Chondrocyte (in vitro differentiated cells): ENCODE measurements around the gene ST7L. TPM values are rescaled to one million over a fixed set of nuclear protein-coding genes. Genes with fewer than 3 reads are reported as not detected.

Experiments used
- DNase-seq: peaks from one replicate; pipeline ENCODE4 v3.0.0; 2021; ENCODE audit warnings: mixed read lengths, low spot score
- H3K27ac Mint-ChIP-seq: one replicate; pipeline ENCODE4 v1.8.0; 2021; ENCODE audit warnings: mild to moderate bottlenecking, moderate library complexity, mixed read lengths; ENCODE audit not compliant: unreplicated experiment
- H3K27me3 Mint-ChIP-seq: 2 replicates; pipeline ENCODE4 v1.8.0; 2021; ENCODE audit warnings: low read depth, mixed read lengths
- H3K36me3 Mint-ChIP-seq: 2 replicates; pipeline ENCODE4 v1.8.0; 2021; ENCODE audit warnings: low read depth, mixed read lengths
- H3K4me1 Mint-ChIP-seq: 2 replicates; pipeline ENCODE4 v1.8.0; 2021; ENCODE audit warnings: low read depth, mild to moderate bottlenecking, mixed read lengths
- H3K4me3 Mint-ChIP-seq: one replicate; pipeline ENCODE4 v1.8.0; 2021; ENCODE audit warnings: mild to moderate bottlenecking, moderate library complexity, mixed read lengths; ENCODE audit not compliant: unreplicated experiment
- H3K9me3 Mint-ChIP-seq: 2 replicates; pipeline ENCODE4 v1.8.0; 2021; ENCODE audit warnings: low read depth, mixed read lengths
- total RNA-seq: library from RNA; stranded (reverse); gene quantifications from 3 replicates; pipeline ENCODE4 v1.2.1, GENCODE V29; 2021
- TF ChIP-seq, protein P1 (sequence below): fragments of 200-600 bp; sonication (generic); IDR thresholded peaks from 2 replicates; pipeline ENCODE4 v1.5.0; 2021; ENCODE audit warnings: antibody characterized with exemption, mild to moderate bottlenecking, moderate library complexity

The ST7L gene
- total RNA-seq, 1 donor from 2014 or later: 14.4 TPM

DNA sequence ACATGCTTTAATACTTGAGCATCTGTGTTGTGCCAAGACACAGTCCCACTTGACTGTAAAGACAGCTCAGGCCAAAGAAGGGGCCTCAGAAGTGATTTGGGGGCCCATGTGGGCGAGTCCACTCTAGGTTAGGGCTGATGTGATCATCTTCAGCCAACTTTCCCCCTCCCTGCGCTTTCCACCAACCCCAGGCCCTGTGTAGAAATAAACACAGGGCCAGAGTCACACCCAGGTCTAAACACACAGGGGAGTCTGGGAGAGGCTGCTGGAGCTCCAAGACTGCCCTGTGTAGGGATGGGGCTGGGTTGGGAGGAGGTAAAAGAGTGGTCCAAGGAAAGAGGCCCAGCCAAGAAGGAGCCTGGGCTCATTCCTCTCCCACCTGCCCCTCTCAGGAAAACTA, 112.6 kb downstream of the ST7L start:
- Mint-ChIP-seq H3K27me3 (peaks cover 11% of the 10 kb centered on the region), H3K4me1 (peaks cover 20% of the 10 kb centered on the region), H3K9me3 (no peaks in the 10 kb centered on the region), H3K4me3 (no peak overlapping the region), H3K36me3 (no peaks in the 10 kb centered on the region), H3K27ac (no peak overlapping the region)
- DNase-seq: no peak
- TF ChIP-seq, protein P1, sequence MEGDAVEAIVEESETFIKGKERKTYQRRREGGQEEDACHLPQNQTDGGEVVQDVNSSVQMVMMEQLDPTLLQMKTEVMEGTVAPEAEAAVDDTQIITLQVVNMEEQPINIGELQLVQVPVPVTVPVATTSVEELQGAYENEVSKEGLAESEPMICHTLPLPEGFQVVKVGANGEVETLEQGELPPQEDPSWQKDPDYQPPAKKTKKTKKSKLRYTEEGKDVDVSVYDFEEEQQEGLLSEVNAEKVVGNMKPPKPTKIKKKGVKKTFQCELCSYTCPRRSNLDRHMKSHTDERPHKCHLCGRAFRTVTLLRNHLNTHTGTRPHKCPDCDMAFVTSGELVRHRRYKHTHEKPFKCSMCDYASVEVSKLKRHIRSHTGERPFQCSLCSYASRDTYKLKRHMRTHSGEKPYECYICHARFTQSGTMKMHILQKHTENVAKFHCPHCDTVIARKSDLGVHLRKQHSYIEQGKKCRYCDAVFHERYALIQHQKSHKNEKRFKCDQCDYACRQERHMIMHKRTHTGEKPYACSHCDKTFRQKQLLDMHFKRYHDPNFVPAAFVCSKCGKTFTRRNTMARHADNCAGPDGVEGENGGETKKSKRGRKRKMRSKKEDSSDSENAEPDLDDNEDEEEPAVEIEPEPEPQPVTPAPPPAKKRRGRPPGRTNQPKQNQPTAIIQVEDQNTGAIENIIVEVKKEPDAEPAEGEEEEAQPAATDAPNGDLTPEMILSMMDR: no peak

DNA sequence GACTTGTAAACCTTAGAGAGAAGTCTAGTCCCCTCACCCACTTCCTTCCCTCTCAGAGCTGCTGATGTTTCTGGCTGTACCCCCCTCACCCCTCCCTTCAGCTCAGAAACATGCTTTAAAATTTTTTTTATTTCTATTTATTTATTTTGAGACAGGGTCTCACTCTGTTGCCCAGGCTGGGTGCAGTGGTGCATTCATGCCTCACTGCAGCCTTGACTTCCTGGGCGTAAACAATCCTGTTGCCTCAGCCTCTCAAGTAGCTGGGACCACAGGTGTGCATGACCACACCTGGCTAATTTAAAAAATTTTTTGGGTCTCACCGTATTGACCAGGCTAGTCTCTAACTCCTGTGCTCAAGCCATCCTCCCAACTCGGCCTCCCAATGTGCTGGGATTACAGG, 113.1 kb downstream of the ST7L start:
- Mint-ChIP-seq H3K4me1 (peaks cover 20% of the 10 kb centered on the region), H3K4me3 (no peak overlapping the region), H3K36me3 (no peaks in the 10 kb centered on the region), H3K9me3 (no peaks in the 10 kb centered on the region), H3K27ac (no peak overlapping the region), H3K27me3 (peaks cover 11% of the 10 kb centered on the region)
- no peak for DNase-seq
- TF ChIP-seq, protein P1: no peak

DNA sequence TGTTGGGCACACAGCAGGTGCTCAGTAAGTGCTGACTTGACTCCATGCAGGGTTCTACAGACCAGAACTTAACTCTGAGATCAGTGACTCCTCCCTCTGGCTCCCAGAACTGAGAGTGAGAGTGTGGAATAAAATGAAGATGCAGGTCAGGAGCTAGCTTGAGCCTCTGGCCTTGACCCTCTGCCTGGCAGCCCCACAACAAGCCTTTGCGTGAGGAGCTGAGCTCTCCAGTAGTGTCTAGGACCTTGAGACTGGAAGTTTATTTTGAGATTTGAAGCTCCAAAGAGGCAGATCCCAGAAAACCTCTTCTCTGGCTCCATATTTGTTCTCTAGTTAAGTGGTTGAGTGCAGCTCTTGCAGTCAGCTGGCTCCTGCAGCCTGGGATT, 113.5 kb downstream of the ST7L start:
- Mint-ChIP-seq H3K4me1 (peaks cover 20% of the 10 kb centered on the region), H3K27me3 (peaks cover 11% of the 10 kb centered on the region)

DNA sequence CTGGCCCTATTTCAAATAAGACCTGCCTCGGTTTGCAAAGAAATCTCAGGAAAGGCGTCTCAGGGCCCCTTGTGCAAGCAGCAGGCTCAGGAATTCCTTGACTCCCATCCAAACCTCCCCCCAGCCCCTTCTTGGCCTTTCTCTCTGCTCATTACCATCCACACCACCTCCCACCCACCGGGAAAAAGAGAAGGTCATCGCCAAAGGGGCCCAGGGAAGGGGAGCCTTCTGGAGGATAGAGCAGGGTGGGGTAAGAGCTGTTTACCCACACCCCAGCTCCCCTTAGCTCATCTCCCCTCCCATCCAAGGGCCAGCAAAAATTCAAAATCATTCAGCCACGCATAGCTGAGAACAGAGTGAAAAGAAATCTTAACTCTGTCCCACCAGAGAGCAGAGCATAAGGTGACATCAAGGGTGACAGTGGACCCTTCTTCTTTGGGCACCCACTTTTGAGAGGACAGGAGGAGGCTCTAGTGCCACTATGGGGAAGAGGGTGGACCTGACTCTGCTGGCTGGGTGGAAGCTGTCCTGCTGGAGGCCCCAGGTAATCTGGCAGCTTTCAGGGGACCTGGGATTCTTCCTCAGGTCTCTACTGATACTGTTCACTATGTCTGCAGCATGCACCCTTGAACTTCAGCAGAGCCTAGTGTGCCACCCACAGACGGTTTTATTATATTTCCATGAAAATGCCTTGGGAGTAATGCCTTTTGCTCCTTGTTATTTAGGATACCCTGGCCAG, 114.1 kb downstream of the ST7L start:
- no peaks in the 10 kb centered on the region for H3K9me3 Mint-ChIP-seq
- DNase-seq: no peak
- peaks cover 11% of the 10 kb centered on the region for H3K27me3 Mint-ChIP-seq
- peaks cover 18% of the 10 kb centered on the region for H3K4me1 Mint-ChIP-seq
- H3K36me3 Mint-ChIP-seq: no peaks in the 10 kb centered on the region
- H3K4me3 Mint-ChIP-seq: no peak overlapping the region
- H3K27ac Mint-ChIP-seq: no peak overlapping the region
- TF ChIP-seq, protein P1: no peak

More for the DNA sequence above, 113.5 kb downstream of the ST7L start:
- H3K4me3 Mint-ChIP-seq: no peak overlapping the region
- TF ChIP-seq, protein P1: no peak
- no peak for DNase-seq
- H3K9me3 Mint-ChIP-seq: no peaks in the 10 kb centered on the region
- H3K27ac Mint-ChIP-seq: no peak overlapping the region
- H3K36me3 Mint-ChIP-seq: no peaks in the 10 kb centered on the region

DNA sequence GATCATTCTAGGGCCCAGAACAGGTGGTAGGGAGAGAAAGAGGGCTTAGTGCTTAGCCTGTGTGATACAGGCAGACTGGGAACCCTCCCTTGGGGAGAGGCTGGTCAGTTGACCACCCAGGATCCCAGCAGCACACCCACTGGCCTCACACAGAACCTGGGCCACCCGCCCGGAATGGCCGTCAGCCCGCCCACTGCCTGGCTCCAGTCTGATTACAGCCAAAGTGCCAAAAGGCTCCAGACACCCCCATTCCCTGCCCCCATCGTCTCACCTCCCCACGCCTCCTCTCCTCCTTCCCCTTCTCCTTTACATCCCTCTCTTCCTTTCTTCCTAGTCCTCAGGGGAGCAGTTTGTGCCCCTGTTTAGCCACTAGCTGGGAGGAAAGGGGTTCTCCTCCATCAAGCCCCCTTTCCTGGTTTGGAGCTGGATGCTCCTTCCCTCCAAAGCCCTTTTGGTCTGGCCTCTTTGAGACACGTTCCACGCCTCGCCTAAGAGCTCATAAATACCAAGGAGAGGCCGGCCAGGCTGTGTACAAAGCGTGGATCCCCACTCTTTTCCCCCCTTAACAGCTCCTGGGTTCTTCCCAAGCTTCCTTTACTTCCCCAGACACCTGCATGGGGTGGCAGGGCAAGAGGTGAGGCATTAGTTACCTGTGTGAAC, 114.8 kb downstream of the ST7L start:
- Mint-ChIP-seq H3K27ac (no peak overlapping the region), H3K4me1 (peaks cover 17% of the 10 kb centered on the region), H3K9me3 (no peaks in the 10 kb centered on the region), H3K36me3 (no peaks in the 10 kb centered on the region), H3K27me3 (peaks cover 11% of the 10 kb centered on the region), H3K4me3 (no peak overlapping the region)
- TF ChIP-seq, protein P1: no peak
- no peak for DNase-seq
